GM12872 (cell line): ENCODE data around the gene PACSIN2.

Experiments
- TF ChIP-seq, protein P1 (sequence below): IDR thresholded peaks from 3 replicates; pipeline ENCODE4 v1.5.1; 2011; ENCODE audit warnings: low read depth, mild to moderate bottlenecking, low read length, moderate library complexity; ENCODE audit not compliant: insufficient read depth

The PACSIN2 gene

DNA sequence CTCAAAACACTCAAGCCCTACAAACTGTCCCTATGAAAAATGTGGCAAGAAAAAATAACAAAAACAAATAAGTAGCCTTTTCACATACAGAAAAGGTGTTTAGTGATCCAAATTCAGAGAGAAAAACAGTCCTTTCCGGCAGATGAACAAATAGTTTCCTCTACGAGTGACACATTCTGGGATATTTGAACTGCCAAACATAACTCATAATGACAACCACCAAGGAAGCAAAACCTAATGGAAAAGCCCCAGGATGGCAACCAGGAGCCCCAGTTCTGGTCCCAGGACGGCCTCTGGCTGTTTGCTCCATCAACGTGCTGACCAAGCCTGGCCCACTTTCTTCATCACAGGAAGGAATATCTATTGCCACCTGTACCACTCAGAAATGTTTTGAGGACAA, 6.0 kb downstream of the PACSIN2 start:
- TF ChIP-seq, protein P1, sequence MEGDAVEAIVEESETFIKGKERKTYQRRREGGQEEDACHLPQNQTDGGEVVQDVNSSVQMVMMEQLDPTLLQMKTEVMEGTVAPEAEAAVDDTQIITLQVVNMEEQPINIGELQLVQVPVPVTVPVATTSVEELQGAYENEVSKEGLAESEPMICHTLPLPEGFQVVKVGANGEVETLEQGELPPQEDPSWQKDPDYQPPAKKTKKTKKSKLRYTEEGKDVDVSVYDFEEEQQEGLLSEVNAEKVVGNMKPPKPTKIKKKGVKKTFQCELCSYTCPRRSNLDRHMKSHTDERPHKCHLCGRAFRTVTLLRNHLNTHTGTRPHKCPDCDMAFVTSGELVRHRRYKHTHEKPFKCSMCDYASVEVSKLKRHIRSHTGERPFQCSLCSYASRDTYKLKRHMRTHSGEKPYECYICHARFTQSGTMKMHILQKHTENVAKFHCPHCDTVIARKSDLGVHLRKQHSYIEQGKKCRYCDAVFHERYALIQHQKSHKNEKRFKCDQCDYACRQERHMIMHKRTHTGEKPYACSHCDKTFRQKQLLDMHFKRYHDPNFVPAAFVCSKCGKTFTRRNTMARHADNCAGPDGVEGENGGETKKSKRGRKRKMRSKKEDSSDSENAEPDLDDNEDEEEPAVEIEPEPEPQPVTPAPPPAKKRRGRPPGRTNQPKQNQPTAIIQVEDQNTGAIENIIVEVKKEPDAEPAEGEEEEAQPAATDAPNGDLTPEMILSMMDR = no peak

DNA sequence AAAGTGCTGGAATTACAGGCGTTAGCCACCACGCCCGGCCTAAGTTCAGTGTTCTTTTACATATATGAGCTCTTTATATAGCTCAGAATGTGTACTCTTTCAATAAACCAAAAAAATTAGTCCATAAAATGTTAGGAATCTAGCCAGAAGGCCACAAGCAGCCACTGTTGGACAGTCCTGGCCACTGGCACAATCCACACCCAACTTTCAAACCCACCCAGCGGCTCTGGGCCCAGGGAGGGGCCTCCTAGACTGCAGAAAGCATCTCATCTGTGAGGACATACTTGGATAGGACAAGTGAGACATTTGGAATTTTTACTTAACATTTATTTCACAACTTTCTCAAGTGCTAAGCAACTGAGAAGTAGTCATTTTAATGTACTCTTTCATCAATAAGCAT, 6.4 kb downstream of the PACSIN2 start:
- TF ChIP-seq, protein P1 = no peak

- TF ChIP-seq, protein P1 = no peak
These were observed 7.3 kb downstream of the PACSIN2 start for GRCh38 chr22:43007519-43008102.

DNA sequence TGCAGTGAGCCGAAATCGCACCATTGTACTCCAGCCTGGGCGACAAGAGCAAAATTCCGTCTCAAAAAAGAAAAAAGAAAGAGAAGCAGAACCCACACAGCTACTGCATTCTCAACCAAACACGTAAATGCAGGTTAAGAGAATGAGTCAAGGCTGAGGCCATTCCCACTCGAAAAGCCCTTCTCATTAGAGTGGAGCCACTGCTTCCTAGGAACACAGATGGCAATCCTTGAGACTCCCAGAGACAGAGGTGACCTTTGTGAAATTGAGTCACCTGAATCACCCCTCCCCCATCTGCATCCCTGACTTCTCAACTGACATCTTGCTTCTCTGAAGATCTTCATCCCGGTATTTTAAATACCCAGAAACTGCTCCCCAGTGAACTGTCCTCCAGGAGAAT, 8.2 kb downstream of the PACSIN2 start:
- TF ChIP-seq, protein P1 = no peak

DNA sequence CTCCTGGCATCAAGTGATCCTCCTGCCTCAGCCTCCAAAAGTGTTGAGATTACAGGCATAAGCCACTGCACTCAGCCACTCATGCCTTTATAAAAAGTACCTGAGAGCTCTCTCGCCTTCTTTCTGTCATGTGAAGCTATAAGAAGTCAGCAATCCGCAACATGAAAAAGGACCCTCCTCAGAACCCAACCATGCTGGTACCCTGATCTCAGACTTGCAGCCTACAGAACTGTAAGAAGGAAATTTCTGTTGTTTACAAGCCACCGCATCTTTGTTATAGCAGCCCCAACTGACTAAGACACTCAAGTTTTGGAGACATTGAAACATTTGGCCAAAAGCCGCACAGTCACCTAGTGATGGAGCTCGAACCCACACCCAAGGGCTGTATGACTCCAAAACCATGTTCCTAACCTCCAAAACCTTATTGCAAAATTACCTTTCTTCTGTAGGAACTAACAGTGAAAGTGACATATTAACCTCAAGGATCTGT, 8.9 kb downstream of the PACSIN2 start:
- TF ChIP-seq, protein P1 = no peak

- TF ChIP-seq, protein P1 = no peak
These were observed 9.8 kb downstream of the PACSIN2 start for GRCh38 chr22:43005106-43005505.

DNA sequence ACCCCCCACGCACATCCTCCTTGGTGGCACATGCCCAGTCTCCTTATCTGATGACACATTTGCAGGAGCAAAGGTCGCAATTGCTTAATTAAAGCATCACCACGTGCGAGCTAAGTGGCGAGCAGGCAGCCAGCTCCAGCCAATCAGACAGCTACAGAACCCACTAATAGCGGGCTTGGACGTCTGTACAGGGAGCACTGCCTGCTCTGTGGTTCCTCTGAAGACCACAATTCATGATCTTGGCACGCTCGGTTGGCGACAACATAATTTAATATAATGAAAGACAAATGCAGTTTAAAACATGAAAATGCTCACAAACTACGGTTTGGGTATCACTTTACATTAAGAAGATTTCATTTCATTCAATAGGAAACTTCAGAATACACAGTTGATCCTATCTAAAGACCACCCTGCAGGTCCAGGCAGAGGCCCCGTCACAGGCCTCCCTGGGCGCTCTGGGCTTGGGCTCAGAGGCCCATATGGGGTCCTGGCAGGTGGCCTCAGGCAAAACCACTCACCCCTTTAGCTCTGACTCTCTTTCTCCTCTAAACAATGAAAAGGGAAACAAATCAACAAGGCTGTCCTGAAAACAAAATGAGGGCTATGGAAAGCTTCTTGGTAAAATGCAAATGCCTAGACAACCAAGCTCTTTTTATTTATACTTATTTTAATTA, 10.4 kb downstream of the PACSIN2 start:
- TF ChIP-seq, protein P1 = no peak
